ENCODE data around the gene TULP4.

- TF ChIP-seq CTCF (IDR thresholded peaks at IDR 0.05) (no peak), ATF3 (CRISPR knock-in tag; conservative IDR thresholded peaks at IDR 0.05) (no peak), ATF2 (CRISPR knock-in tag; IDR thresholded peaks at IDR 0.05; ENCODE audit: borderline replicate concordance, low read depth) (no peak), MYBL2 (CRISPR knock-in tag; IDR thresholded peaks at IDR 0.05) (no peak), E2F1 (CRISPR knock-in tag; IDR thresholded peaks at IDR 0.05) (no peak), TP53 (CRISPR knock-in tag; IDR thresholded peaks at IDR 0.05) (no peak)
These were observed 204.8 kb downstream of the TULP4 start for GRCh38 chr6:158517038-158517437.
